Measurements from ENCODE around the gene VAPA. TPM values are rescaled to one million over a fixed set of nuclear protein-coding genes. Genes with fewer than 3 reads are reported as not detected.

Gene VAPA
- total and polyA plus RNA-seq, 9 of the 15 experiments (the other 6 are each of a cell fraction or from before 2014, with no cell fraction given): 219 to 902 (median 526) TPM

DNA sequence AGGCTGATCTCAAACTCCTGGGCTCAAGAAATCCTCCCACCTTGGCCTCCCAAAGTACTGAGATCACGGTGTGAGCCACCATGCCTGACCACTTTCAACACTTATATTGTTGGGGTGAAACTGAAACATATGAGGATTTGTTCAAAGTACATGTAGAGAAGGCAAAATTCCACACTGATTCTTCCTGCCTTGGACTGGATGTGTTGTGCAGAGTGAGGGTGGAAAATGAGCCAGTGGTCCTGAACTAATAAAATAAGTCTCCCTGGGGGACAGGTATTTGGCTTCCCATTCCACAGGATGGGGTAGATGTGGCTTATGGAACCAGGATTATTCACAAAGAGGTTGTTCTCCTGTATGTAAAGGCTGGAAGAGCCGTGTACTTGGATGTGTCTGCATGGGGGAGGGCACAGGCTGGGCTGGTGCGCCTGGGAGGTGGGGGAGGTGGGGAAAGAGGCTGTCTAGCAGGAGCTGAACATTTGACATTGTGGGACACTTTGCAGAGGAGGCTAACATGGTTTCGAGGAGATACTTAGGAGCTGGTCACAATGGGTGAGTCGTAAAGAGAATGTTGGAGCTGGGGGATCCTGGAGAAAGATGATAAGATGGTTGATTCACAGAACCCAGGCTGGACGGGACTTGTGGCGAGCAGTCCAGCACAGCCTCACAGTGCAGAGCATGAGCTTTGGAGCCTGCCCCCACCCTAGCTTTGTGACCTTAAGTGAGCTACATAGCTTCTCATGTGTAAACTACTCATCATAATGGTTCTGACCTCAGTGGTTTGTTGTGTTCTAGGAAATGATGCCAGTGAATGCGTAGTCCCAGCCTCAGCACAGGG, 28.4 kb upstream of the VAPA start, which contains the start of gene TXNDC2 (continued):
- TF ChIP-seq ATF1 (CRISPR knock-in tag; IDR thresholded peaks at IDR 0.05): no peak
- TF ChIP-seq ATF1 (tag; IDR thresholded peaks at IDR 0.05): peak; percentile 54; the same call in 1 of the 2 replicates
- TF ChIP-seq TFAM (CRISPR knock-in tag; conservative IDR thresholded peaks at IDR 0.05): no peak
- peak; percentile 68; the same call in 1 of the 2 replicates for TF ChIP-seq NCOA1 (IDR thresholded peaks at IDR 0.05; ENCODE audit: low read depth)
- no peak for TF ChIP-seq NR2C2 (CRISPR knock-in tag; IDR thresholded peaks at IDR 0.05)
- no peak for TF ChIP-seq NR2C2 (tag; IDR thresholded peaks at IDR 0.05)
- peak; percentile 57; the same call in 1 of the 2 replicates for TF ChIP-seq SOX6 (IDR thresholded peaks at IDR 0.05)
- no peak; the same call in 1 of the 2 replicates for TF ChIP-seq MEF2D (tag; conservative IDR thresholded peaks at IDR 0.05; ENCODE audit: low read depth)
- no peak for TF ChIP-seq HEY1 (CRISPR knock-in tag; IDR thresholded peaks at IDR 0.05; ENCODE audit: borderline replicate concordance)
- TF ChIP-seq GABPB2 (CRISPR knock-in tag; conservative IDR thresholded peaks at IDR 0.05): no peak
- TF ChIP-seq SREBF1 (IDR thresholded peaks at IDR 0.05; ENCODE audit: borderline replicate concordance, low read depth, low read length): no peak
- TF ChIP-seq, protein P1, sequence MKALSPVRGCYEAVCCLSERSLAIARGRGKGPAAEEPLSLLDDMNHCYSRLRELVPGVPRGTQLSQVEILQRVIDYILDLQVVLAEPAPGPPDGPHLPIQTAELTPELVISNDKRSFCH (CRISPR knock-in tag; IDR thresholded peaks at IDR 0.05): no peak
- TF ChIP-seq, protein P1 (tag; IDR thresholded peaks at IDR 0.05): peak; percentile 82
- TF ChIP-seq, protein P2, sequence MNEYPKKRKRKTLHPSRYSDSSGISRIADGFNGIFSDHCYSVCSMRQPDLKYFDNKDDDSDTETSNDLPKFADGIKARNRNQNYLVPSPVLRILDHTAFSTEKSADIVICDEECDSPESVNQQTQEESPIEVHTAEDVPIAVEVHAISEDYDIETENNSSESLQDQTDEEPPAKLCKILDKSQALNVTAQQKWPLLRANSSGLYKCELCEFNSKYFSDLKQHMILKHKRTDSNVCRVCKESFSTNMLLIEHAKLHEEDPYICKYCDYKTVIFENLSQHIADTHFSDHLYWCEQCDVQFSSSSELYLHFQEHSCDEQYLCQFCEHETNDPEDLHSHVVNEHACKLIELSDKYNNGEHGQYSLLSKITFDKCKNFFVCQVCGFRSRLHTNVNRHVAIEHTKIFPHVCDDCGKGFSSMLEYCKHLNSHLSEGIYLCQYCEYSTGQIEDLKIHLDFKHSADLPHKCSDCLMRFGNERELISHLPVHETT (CRISPR knock-in tag; conservative IDR thresholded peaks at IDR 0.05 in 1 of 2, IDR thresholded peaks at IDR 0.05 in 1 of 2): peak in 1 of 2 experiments; percentile 70; a peak in 2 of 4 replicates
- TF ChIP-seq ZNF584 (CRISPR knock-in tag; IDR thresholded peaks at IDR 0.05; ENCODE audit: low read depth): 0 out of 2 replicates have a peak, but pooled peaks have one; percentile 60
- TF ChIP-seq BDP1 (IDR thresholded peaks at IDR 0.05; ENCODE audit: insufficient read depth, insufficient read length): no peak
- TF ChIP-seq JUND (IDR thresholded peaks at IDR 0.05; ENCODE audit: borderline replicate concordance, low read depth, low read length): peak; percentile 63; the same call in 1 of the 2 replicates
- TF ChIP-seq JUND (tag; IDR thresholded peaks at IDR 0.05; ENCODE audit: borderline replicate concordance, low read depth, low read length): no peak
- TF ChIP-seq HNRNPUL1 (IDR thresholded peaks at IDR 0.05; ENCODE audit: low read length): no peak
- TF ChIP-seq SMARCE1 (IDR thresholded peaks at IDR 0.05): peak; percentile 60; the same call in 1 of the 2 replicates
- TF ChIP-seq, protein P3, sequence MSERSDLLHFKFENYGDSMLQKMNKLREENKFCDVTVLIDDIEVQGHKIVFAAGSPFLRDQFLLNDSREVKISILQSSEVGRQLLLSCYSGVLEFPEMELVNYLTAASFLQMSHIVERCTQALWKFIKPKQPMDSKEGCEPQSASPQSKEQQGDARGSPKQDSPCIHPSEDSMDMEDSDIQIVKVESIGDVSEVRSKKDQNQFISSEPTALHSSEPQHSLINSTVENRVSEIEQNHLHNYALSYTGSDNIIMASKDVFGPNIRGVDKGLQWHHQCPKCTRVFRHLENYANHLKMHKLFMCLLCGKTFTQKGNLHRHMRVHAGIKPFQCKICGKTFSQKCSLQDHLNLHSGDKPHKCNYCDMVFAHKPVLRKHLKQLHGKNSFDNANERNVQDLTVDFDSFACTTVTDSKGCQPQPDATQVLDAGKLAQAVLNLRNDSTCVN (CRISPR knock-in tag; IDR thresholded peaks at IDR 0.05): 0 out of 2 replicates have a peak, but pooled peaks have one; percentile 61
- no peak for TF ChIP-seq PCBP1 (IDR thresholded peaks at IDR 0.05; ENCODE audit: low read depth, low read length, poor library complexity, severe bottlenecking)
- peak; percentile 37; the same call in 1 of the 2 replicates for TF ChIP-seq MAFK (IDR thresholded peaks at IDR 0.05; ENCODE audit: low read length)
- no peak for TF ChIP-seq HNRNPL (IDR thresholded peaks at IDR 0.05; ENCODE audit: low read depth, low read length)
- TF ChIP-seq GATA2 (CRISPR knock-in tag; IDR thresholded peaks at IDR 0.05): peak; percentile 53
- no peak; the same call in 1 of the 2 replicates for TF ChIP-seq CTBP1 (IDR thresholded peaks at IDR 0.05; ENCODE audit: borderline replicate concordance)
- TF ChIP-seq BCL6 (CRISPR knock-in tag; IDR thresholded peaks at IDR 0.05): 0 out of 2 replicates have a peak, but pooled peaks have one; percentile 39
